HepG2 (cell line): ENCODE data around the gene DDN. TPM values are rescaled to one million over a fixed set of nuclear protein-coding genes. Genes with fewer than 3 reads are reported as not detected.
A peak's percentile ranks its signal among the peaks of the same experiment; 100 is the strongest.

Experiments
- HNRNPK ChIP-seq: fragments of 200-400 bp; formaldehyde crosslinking; IDR thresholded peaks from 2 replicates; pipeline ENCODE4 v1.6.1; 2018; ENCODE audit warnings: low read length, low read depth, moderate library complexity, mild to moderate bottlenecking; ENCODE audit not compliant: poor library complexity, severe bottlenecking
- KDM5B ChIP-seq: sonication (generic); formaldehyde crosslinking; IDR thresholded peaks from 2 replicates; pipeline ENCODE4 v1.4.0; 2020; ENCODE audit warnings: missing genetic modification reagents, mild to moderate bottlenecking, borderline replicate concordance
- SNAPC2 ChIP-seq: sonication (generic); formaldehyde crosslinking; IDR thresholded peaks from 2 replicates; pipeline ENCODE4 v1.8.1; 2022; ENCODE audit warnings: mild to moderate bottlenecking, missing genetic modification reagents
- TAF1 ChIP-seq: sonication (generic); formaldehyde crosslinking; IDR thresholded peaks from 2 replicates; pipeline ENCODE4 v1.4.0; 2020; ENCODE audit warnings: missing genetic modification reagents
- ZKSCAN1 ChIP-seq: fragments of 150-350 bp; IDR thresholded peaks from 2 replicates; pipeline ENCODE4 v1.6.1; 2014; ENCODE audit warnings: low read length
- ZNF264 ChIP-seq: sonication (generic); formaldehyde crosslinking; IDR thresholded peaks from 2 replicates; pipeline ENCODE4 v1.4.0; 2020; ENCODE audit warnings: missing genetic modification reagents
- ZNF703 ChIP-seq: sonication (generic); formaldehyde crosslinking; IDR thresholded peaks from 2 replicates; pipeline ENCODE4 v1.5.1; 2020; ENCODE audit warnings: missing genetic modification reagents, mild to moderate bottlenecking, moderate library complexity, borderline replicate concordance
- ZXDC ChIP-seq: sonication (generic); formaldehyde crosslinking; IDR thresholded peaks from 2 replicates; pipeline ENCODE4 v1.5.0; 2020; ENCODE audit warnings: mild to moderate bottlenecking, missing genetic modification reagents
- polyA plus RNA-seq, 8 experiments: library from polyadenylated mRNA; depleted of rRNA in 3 of 8; stranded (reverse) in 7 of 8; unstranded in 1 of 8; fragments of >200 nt; fragmentation: Illumina TruSeq in 4 of 8; extraction: Trizol in 4 of 8; gene quantifications; 2 replicates each; pipeline versions ENCODE4 v1.2.1 to v1.2.3, GENCODE V29; 2011 to 2016; ENCODE audit warnings: low read depth in 4 of 8, missing spikeins in 1 of 8, mixed read lengths in 1 of 8; ENCODE audit not compliant: insufficient read depth in 1 of 8
- total RNA-seq, 5 experiments: library from RNA; depleted of rRNA; stranded (reverse); fragments of >200 nt; fragmentation: Illumina TruSeq; extraction: Trizol; gene quantifications; 2 replicates each; pipeline ENCODE4 v1.2.3, GENCODE V29; 2016; ENCODE audit warnings: low read depth in 1 of 5
- TF ChIP-seq, protein P1 (sequence below): sonication (generic); formaldehyde crosslinking; IDR thresholded peaks from 2 replicates; pipeline ENCODE4 v1.4.0; 2020; ENCODE audit warnings: missing genetic modification reagents, borderline replicate concordance
- TF ChIP-seq, protein P2 (sequence below): sonication (generic); formaldehyde crosslinking; IDR thresholded peaks from 2 replicates; pipeline ENCODE4 v1.4.0; 2020; ENCODE audit warnings: missing genetic modification reagents, mild to moderate bottlenecking, borderline replicate concordance
- TF ChIP-seq, protein P3 (sequence below): sonication (generic); formaldehyde crosslinking; IDR thresholded peaks from 2 replicates; pipeline ENCODE4; 2020; ENCODE audit warnings: missing genetic modification reagents, mild to moderate bottlenecking, borderline replicate concordance
- TF ChIP-seq, protein P4 (sequence below): sonication (generic); formaldehyde crosslinking; IDR thresholded peaks from 2 replicates; pipeline ENCODE4 v1.4.0; 2020; ENCODE audit warnings: low read depth, missing genetic modification reagents

DDN gene
- total and polyA plus RNA-seq, 2 of the 13 experiments (the other 11 are each of a cell fraction or from before 2014, with no cell fraction given) = 0.24 to 0.53 TPM

GRCh38 chr12:49018261-49019119, 19.3 kb upstream of the DDN start, which contains the start of gene PRKAG1 (continued):
- TF ChIP-seq ZXDC (no peak), ZKSCAN1 (no peak), TAF1 (CRISPR knock-in tag) (peak; percentile 79; the same call in 1 of the 2 replicates), SNAPC2 (no peak), HNRNPK (no peak), KDM5B (CRISPR knock-in tag) (peak; percentile 91), ZNF264 (CRISPR knock-in tag) (0 out of 2 replicates have a peak, but pooled peaks have one; percentile 44), ZNF703 (CRISPR knock-in tag) (no peak)
- TF ChIP-seq, protein P1, sequence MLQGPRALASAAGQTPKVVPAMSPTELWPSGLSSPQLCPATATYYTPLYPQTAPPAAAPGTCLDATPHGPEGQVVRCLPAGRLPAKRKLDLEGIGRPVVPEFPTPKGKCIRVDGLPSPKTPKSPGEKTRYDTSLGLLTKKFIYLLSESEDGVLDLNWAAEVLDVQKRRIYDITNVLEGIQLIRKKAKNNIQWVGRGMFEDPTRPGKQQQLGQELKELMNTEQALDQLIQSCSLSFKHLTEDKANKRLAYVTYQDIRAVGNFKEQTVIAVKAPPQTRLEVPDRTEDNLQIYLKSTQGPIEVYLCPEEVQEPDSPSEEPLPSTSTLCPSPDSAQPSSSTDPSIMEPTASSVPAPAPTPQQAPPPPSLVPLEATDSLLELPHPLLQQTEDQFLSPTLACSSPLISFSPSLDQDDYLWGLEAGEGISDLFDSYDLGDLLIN = no peak
- TF ChIP-seq, protein P2, sequence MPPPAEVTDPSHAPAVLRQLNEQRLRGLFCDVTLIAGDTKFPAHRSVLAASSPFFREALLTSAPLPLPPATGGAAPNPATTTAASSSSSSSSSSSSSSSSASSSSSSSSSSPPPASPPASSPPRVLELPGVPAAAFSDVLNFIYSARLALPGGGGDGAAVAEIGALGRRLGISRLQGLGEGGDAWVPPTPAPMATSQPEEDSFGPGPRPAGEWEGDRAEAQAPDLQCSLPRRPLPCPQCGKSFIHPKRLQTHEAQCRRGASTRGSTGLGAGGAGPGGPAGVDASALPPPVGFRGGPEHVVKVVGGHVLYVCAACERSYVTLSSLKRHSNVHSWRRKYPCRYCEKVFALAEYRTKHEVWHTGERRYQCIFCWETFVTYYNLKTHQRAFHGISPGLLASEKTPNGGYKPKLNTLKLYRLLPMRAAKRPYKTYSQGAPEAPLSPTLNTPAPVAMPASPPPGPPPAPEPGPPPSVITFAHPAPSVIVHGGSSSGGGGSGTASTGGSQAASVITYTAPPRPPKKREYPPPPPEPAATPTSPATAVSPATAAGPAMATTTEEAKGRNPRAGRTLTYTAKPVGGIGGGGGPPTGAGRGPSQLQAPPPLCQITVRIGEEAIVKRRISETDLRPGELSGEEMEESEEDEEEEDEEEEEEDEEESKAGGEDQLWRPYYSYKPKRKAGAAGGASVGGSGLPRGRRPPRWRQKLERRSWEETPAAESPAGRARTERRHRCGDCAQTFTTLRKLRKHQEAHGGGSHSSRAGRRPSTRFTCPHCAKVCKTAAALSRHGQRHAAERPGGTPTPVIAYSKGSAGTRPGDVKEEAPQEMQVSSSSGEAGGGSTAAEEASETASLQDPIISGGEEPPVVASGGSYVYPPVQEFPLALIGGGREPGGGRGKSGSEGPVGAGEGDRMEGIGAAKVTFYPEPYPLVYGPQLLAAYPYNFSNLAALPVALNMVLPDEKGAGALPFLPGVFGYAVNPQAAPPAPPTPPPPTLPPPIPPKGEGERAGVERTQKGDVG (CRISPR knock-in tag) = 0 out of 2 replicates have a peak, but pooled peaks have one; percentile 72
- TF ChIP-seq, protein P3, sequence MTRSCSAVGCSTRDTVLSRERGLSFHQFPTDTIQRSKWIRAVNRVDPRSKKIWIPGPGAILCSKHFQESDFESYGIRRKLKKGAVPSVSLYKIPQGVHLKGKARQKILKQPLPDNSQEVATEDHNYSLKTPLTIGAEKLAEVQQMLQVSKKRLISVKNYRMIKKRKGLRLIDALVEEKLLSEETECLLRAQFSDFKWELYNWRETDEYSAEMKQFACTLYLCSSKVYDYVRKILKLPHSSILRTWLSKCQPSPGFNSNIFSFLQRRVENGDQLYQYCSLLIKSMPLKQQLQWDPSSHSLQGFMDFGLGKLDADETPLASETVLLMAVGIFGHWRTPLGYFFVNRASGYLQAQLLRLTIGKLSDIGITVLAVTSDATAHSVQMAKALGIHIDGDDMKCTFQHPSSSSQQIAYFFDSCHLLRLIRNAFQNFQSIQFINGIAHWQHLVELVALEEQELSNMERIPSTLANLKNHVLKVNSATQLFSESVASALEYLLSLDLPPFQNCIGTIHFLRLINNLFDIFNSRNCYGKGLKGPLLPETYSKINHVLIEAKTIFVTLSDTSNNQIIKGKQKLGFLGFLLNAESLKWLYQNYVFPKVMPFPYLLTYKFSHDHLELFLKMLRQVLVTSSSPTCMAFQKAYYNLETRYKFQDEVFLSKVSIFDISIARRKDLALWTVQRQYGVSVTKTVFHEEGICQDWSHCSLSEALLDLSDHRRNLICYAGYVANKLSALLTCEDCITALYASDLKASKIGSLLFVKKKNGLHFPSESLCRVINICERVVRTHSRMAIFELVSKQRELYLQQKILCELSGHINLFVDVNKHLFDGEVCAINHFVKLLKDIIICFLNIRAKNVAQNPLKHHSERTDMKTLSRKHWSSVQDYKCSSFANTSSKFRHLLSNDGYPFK (CRISPR knock-in tag) = peak; percentile 91; the same call in 1 of the 2 replicates
- TF ChIP-seq, protein P4, sequence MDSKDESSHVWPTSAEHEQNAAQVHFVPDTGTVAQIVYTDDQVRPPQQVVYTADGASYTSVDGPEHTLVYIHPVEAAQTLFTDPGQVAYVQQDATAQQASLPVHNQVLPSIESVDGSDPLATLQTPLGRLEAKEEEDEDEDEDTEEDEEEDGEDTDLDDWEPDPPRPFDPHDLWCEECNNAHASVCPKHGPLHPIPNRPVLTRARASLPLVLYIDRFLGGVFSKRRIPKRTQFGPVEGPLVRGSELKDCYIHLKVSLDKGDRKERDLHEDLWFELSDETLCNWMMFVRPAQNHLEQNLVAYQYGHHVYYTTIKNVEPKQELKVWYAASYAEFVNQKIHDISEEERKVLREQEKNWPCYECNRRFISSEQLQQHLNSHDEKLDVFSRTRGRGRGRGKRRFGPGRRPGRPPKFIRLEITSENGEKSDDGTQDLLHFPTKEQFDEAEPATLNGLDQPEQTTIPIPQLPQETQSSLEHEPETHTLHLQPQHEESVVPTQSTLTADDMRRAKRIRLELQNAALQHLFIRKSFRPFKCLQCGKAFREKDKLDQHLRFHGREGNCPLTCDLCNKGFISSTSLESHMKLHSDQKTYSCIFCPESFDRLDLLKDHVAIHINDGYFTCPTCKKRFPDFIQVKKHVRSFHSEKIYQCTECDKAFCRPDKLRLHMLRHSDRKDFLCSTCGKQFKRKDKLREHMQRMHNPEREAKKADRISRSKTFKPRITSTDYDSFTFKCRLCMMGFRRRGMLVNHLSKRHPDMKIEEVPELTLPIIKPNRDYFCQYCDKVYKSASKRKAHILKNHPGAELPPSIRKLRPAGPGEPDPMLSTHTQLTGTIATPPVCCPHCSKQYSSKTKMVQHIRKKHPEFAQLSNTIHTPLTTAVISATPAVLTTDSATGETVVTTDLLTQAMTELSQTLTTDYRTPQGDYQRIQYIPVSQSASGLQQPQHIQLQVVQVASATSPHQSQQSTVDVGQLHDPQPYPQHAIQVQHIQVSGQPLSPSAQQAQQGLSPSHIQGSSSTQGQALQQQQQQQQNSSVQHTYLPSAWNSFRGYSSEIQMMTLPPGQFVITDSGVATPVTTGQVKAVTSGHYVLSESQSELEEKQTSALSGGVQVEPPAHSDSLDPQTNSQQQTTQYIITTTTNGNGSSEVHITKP (CRISPR knock-in tag) = peak; percentile 48; the same call in 1 of the 2 replicates
